Ureter (tissue), 1 donor: ENCODE results near the gene RPS24. TPM values are rescaled to one million over a fixed set of nuclear protein-coding genes. Genes with fewer than 3 reads are reported as not detected.
"Not testable (repeated sequence)": the region's sequence is repeated elsewhere in the genome, so short reads cannot be mapped to it uniquely, and the experiment has no call there.

Experiments
- DNase-seq: peaks from one replicate; pipeline ENCODE4 v3.0.0-alpha.2; 2020; ENCODE audit warnings: low spot score
- total RNA-seq: library from RNA; stranded (reverse); gene quantifications from one replicate; pipeline ENCODE4 v1.2.4, GENCODE V29; 2023
- donor health status: DM: yes; HTN: yes; CAD: no.

RPS24 gene
- total RNA-seq, 1 donor from 2014 or later, result 2,044 TPM

DNA sequence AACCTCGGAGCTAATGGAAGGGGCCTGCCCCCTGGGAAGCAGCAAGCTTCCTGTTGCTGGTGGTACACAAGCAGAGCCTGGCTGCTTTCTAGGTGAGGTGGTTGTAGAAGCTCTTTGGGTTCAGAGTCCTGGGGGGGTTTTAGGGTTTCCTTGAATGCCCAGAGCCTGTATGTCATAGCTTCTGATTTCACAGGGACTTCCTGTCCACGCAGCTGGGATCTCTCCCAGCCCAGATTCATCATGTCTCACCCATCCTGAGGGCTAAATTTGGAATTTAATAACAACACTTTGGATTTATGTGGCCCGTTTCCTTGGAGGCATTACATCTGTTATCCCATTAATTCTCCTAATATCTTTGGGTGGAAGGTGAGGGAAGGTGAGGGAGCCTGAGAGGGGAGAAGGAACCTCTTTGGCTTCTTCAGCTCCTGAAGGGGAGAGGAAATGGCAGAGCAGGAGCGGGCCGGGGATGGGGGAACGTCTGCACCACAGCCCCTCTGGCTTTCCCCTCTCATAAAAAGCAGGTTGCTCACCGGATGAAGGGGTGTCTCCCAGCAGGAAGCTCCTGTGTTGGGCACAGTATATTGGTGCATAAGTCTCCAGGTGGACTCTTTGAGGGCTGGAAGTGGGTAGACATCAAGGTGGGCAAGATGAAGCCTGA lies 19.7 kb downstream of the RPS24 start:
- DNase-seq, result no peak

DNA sequence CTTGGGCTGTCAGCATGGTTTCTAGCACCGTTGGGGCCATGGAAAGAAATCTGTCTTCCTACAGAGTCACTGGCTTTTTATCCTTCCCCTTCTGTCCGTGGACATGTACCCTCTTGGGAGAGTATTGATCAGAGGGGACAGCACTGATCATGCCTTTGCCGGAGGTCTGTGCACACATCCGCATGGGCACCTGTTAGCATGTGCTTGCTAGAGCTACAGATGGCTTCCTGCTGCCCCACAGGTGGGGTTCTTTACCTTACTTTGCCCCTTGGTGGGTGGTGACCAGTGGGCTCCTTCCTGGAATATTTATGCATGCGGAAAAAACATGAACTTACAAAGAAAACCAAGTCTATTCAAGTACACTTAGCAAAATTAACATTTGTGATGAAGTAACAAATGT lies 24.9 kb downstream of the RPS24 start:
- no peak for DNase-seq

DNA sequence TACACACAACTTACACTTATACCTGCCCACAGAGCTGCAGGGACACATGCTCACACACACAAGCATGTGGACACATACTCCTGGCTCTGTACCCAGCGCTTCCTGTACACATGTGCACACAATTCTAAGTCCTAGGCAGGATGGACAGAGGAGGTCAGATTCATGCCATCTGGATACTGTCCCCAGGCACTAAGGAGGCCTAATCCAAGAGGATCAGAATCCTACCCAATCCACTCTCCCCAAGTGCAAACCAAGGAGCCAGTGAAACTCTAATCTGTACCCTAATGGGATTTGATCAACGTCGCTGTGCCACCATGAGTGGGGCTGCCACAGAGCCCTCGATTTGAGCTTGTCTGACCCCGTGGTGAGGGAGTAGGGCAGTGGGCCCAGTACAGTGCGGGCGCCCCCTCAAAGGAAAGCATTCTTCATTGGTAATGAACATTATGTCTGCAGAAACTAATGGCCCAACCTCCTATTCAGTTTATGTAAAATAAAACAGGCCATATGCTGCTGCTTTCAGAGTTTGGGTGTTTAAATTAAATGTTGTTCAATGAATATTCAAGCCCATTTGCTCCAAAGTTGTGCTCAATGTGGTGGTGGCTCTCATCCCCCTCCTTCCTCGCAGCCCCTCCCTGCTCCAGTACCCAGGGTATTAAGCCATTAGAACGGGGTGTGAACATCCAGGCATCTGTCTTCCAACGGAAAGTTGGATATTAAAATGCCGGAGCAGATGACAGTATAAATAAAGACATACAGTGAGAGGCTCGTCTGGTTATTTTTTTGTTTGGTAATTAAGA lies 26.4 kb downstream of the RPS24 start:
- DNase-seq, result no peak

DNA sequence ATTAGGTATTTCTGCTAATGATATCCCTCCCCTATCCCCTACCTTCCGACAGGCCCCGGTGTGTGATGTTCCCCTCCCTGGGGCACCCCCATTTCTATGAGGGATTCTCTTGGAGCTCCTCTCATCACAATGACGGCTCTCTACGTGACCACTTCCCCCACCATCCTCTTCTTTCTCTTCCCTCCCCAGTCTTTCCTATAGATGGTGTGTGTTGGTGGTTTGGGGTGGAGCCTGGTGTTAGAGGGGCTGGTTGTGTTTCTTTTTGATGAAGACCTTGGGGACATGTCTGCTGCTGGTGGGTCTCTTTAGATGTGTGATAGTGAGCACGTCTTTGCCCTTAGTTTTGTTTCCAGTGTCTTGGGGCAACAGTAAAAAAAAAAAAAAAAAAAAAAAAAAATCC lies 28.6 kb downstream of the RPS24 start:
- DNase-seq, result no peak

- DNase-seq, result no peak
These were observed 29.6 kb downstream of the RPS24 start for GRCh38 chr10:78063236-78063635.

DNA sequence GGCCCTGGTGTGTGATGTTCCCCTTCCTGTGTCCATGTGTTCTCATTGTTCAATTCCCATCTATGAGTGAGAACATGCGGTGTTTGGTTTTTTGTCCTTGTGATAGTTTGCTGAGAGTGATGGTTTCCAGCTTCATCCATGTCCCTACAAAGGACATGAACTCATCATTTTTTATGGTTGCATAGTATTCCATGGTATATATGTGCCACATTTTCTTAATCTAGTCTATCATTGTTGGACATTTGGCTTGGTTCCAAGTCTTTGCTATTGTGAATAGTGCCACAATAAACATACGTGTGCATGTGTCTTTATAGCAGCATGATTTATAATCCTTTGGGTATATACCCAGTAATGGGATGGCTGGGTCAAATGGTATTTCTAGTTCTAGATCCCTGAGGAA lies 31.3 kb downstream of the RPS24 start:
- not testable (repeated sequence) for DNase-seq

GRCh38 chr10:78065611-78066010 lies 31.9 kb downstream of the RPS24 start:
- no peak for DNase-seq

DNA sequence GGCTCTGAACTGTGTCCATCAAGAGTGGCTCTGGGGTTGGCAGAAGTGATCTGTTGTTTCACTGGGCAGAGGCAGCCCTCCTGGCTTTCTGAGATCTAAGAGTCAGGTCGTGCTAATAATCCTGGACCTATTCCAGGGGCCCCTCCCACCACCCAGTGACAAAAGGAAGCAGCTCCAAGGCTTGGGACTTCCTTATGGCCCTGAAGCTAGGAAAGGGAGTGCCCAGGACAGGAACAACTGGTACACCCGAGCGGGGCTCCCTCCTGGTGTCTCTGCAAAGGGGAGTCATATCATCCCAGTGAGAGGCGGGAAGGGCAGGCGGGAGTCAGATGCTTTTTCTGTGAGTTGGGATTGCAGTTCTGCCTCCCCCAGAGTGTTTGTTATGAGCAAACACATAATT lies 32.3 kb downstream of the RPS24 start:
- peak; percentile 49 for DNase-seq

GRCh38 chr10:78066728-78067430 lies 33.2 kb downstream of the RPS24 start:
- no peak for DNase-seq

GRCh38 chr10:78069151-78069550 lies 35.5 kb downstream of the RPS24 start:
- DNase-seq, result no peak

DNA sequence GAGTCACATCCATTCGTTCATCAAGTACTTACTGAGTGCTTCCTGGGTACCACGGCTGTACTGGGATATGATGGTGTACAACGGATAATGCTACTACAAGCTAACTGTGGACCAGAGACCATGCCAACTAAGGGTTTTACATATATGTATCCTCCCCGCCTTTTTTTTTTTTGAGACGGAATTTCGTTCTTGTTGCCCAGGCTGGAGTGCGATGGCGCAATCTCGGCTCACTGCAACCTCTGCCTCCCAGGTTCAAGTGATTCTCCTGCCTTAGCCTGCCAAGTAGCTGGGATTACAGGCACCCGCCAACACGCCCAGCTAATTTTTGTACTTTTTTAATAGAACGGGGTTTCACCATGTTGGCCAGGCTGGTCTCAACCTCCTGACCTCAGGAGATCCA lies 36.4 kb downstream of the RPS24 start:
- not testable (repeated sequence) for DNase-seq

DNA sequence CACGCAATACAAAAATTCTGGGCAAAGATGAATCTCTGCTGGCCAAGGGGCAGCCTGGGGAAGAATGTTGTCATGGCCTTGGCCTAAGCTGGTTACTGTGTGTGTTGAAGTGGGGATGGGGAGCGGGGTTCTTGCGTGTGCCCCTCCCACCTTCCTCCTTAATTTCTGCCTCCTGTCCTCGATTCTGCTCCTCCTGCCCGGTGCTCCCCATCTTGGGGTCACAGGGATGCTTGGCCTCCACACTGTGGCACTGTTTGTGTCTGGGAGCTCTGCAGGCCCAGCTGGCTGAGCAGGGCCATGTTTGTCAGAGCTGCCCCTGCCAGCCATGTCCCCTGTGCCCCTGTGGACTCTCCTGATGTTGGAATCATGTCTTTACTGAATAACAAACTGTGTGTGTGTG lies 37.1 kb downstream of the RPS24 start:
- no peak for DNase-seq

DNA sequence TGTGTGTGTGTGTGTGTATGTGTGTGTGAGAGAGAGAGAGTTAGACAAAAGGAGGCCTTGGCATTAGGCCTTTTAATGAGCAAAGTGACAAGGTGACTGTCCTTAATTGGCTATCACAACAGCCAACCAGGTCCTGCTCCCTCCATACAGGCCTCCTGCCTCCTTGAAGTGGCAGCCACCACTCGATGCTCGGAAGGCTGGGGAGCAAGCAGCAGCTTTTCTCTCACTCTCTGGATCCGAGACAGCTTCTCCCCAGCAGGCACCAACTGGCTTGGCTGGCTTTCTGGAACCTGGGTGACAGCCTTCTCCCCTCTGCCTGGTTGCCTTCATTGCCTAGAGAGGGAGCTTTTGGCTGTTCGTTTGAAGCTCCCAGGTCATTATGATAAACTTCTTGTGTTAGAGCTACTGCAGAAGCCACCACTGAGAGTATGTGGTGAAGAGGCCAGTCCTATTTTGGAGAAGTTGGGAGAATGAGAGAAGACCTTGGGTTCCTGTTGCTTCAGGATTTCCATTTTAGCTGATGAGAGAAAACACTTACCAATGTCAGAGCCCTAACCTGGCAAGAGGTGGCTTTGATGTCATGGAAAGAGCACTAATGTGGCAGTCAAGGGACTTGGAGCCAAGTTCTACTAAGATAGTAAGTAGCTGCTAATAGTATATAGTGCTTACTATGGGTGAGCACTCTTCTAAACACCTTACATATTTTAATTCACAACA lies 37.6 kb downstream of the RPS24 start:
- DNase-seq, result no peak

- DNase-seq, result no peak
These were observed 38.2 kb downstream of the RPS24 start for GRCh38 chr10:78071857-78072179.

- no peak for DNase-seq
These were observed 38.8 kb downstream of the RPS24 start for GRCh38 chr10:78072504-78072903.

GRCh38 chr10:78075806-78076205 lies 42.1 kb downstream of the RPS24 start:
- not testable (repeated sequence) for DNase-seq

- DNase-seq, result no peak
These were observed 45.1 kb downstream of the RPS24 start for GRCh38 chr10:78078539-78079330.

GRCh38 chr10:78079411-78079810 lies 45.7 kb downstream of the RPS24 start:
- no peak for DNase-seq

- DNase-seq, result no peak
These were observed 47.6 kb downstream of the RPS24 start for GRCh38 chr10:78081292-78081691.

GRCh38 chr10:78082636-78083035 lies 49.0 kb downstream of the RPS24 start:
- no peak for DNase-seq
